ENCODE measurements around the gene SH3BP4.
A peak's percentile ranks its signal among the peaks of the same experiment; 100 is the strongest.

The SH3BP4 gene

GRCh38 chr2:234967870-234968208, 16.0 kb downstream of the SH3BP4 start:
- DNase-seq (ENCODE audit: low read depth): no peak

DNA sequence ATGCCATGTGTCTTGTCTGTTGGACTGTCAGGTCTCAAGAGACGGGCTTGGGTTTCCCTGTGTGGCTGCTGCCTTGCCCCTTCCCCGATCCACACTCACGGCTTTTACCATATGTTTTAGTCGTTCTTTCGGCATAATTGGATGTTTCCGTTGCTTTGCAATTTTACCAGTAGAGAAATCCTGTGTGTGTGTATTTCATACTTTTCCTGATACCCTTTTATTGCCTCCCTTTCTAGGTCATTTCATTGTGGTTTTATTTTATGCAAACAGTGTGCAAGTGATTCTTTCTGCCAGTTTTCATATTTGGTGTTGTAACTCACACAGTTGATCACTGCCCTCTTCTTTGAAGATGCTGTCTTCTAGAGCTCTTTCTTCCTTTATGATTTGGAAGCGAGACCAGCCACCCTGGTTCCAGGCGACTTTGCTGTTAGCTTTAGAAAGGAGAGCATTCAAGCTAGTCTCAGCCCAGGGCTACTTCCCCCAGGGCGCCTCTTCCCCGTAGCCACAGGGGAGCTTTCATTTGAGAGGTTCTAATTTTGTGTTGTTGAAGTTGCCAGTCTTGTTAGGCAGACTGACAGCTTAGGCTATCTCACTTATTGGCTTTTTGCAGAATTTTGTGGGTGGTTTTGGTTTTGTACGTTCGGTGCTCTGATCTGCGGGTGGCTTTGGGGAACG, 17.0 kb downstream of the SH3BP4 start:
- no peak for DNase-seq (ENCODE audit: low read depth)

DNA sequence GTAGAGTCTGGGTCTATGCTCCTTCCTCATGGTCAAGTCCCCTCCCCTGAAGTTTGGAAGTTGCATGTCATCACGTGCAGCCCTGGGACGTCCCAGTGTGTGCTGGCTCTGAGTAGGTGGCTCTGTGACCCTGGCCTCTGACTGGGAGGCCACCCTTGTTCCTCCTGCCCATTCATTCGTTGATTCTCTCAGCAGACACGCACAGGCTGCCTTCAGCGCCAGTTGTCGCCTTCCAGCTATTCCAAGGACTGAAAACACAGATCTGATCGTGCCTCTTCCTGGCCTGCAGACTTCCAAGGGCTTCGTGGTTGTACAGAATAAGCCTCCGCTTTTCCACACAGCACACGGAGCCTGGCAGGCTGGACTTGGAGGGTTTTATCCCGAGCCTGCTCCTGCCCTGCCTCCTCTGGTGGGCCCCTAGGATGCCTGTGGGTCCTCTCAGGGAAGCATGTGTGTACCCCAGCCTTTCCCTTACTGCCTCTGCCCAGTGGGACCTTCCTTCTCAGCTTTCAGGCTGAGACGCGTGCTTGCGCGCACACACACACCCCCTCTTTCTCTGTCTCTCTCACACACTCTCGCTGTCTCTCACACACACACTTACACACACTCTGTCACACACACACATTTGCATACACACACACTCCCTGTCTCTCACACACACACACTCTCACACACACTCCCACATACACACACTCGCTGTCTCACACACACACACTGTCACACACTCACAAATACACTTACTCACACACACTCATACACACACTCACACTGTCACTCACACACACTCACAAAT, 17.7 kb downstream of the SH3BP4 start:
- no peak for DNase-seq (ENCODE audit: low read depth)

- DNase-seq (ENCODE audit: low read depth): no peak
Observed at GRCh38 chr2:234970099-234970440, 18.3 kb downstream of the SH3BP4 start.

DNA sequence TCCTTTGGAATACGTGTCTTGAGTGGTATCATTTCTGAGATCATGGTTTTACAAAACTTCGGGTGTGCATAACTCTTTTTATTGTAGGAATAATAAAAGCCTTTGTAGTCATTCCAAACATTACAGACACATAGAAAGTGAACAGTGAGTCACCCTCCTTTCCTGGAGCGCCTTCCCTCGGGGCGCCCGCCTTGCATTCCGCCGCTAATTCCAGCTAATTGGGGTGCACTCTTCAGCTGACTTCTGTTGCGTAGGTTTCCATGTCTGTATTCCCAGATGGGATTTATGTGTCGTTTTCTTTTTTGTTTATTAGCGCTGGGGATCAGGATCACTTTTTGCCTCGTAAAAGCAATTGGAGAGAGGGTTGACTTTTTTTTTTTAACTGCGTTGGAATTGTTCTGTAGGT, 18.7 kb downstream of the SH3BP4 start:
- peak; percentile 92 for DNase-seq (ENCODE audit: low read depth)

GRCh38 chr2:234971496-234971895, 19.7 kb downstream of the SH3BP4 start:
- DNase-seq (ENCODE audit: low read depth): no peak

GRCh38 chr2:234973008-234973407, 21.2 kb downstream of the SH3BP4 start:
- DNase-seq (ENCODE audit: low read depth): peak; percentile 80

- DNase-seq (ENCODE audit: low read depth): no peak
Observed at GRCh38 chr2:234974501-234975385, 22.9 kb downstream of the SH3BP4 start.

GRCh38 chr2:234975611-234976010, 23.8 kb downstream of the SH3BP4 start:
- DNase-seq (ENCODE audit: low read depth): no peak

DNA sequence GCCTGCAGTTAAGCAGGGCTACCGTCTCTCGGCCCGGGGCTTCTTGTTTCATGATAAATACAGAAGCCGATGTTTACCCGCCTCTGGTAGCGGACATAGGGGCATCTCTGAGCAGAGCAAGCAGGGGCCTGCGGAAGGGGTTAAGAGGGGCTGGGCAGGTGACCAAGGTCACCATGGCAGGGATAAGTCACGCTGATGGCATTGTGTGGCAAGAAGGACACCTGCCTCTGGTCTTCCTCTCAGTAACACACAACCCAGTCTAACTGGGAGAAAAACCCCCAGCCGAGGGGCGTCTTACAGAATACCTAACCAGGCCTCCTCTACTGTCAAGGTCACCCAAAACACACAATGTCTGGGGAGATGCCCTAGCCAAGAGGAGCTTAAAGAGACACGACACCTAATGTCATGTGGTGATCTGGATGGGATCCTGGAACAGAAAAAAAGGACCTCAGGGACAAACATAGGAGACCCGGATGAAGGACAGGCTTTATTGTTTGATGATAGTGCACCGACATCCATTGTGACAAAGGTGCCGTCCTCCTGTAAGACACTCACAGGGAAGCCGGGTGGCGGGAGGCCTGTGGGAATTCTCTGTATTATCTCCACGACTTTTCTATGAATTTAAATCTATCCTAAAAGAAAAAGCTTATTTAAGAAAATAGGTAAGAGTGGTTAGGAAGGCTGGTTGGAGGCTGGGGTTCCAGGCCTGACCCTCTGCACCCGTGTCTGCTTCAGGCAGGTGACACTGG, 24.8 kb downstream of the SH3BP4 start:
- DNase-seq (ENCODE audit: low read depth): no peak

GRCh38 chr2:234977228-234977679, 25.4 kb downstream of the SH3BP4 start:
- DNase-seq (ENCODE audit: low read depth): no peak

- peak; percentile 64 for DNase-seq (ENCODE audit: low read depth)
Observed at GRCh38 chr2:234978466-234979203, 26.8 kb downstream of the SH3BP4 start.

- DNase-seq (ENCODE audit: low read depth): no peak
Observed at GRCh38 chr2:234979204-234980167, 27.7 kb downstream of the SH3BP4 start.

DNA sequence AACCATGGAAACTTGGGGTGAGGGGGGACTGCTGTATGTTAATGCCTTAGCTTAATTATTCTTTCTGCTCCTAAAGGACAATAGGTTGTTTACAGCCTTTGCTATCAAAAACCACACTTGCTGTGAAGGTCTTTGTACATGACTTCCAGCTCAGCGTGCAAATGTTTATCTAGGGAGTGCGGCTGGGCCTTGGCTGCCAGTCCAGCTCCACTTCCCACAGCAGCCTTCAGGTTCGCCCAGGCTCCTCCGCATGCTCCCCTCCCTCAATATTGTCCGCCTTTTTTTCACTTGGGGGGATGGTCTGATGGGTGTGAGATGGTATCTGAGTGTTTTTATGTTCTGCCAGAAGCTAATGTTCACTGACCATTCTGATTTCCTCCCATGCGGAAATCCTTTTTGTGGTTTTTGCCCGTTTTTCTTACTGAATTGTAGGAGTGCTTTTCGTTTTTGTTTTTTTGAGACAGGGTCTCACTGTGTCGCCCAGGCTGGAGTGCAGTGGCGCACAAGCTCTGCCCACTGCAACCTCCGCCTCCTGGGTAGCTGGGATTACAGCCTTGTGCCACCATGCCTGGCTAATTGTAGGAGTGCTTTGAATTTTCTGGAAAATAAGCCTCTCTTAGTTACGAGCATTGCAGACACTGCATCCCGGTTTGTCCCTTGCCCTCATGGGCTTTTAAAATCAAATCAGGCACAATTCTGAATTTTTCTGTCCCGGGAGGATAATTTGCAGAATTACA, 28.8 kb downstream of the SH3BP4 start:
- DNase-seq (ENCODE audit: low read depth): peak; percentile 40

DNA sequence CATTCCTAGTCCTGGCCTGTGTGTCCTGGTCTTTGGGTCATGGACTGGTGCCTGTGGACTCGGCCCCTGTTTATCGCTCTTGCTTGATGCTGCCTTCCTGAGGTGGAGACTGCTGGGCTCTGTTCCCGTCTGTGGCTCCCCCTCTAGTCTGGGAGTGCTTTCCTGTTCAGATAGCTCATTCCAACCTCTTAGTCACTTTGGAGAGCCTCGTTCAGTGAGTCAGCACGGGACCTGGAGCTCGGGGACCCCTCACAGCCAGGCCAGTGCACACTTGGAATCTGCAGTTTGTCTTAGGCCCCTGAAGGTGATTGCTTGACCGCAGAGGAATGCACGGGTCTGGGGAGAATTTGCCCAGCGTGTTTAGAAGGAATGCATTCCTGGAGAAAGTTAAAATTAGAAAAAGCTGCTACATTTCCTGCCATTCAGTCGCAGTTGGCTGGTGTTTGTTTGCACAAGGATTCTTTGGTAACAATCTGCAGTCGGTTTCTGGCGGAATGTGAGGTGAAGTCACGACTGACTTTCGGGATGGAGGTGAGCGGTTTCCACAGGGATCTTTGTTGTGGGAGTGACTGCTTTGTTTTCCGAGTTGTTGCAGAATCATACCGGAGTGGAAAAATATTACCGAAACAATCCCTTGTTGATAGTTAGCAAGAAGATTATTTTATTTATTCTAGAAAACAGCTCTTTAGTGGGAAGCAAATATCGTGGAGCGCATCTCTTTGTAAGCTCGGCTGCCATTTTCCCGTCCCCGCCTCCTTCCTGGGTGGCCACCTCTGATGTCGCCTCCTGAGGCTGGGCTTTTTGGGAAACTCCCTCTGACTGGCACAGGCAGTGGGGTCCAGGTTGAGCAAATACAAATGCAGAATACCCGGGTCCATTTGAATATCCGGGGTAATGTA, 29.6 kb downstream of the SH3BP4 start:
- DNase-seq (ENCODE audit: low read depth): peak; percentile 100

GRCh38 chr2:234982096-234982834, 30.4 kb downstream of the SH3BP4 start:
- DNase-seq (ENCODE audit: low read depth): no peak

DNA sequence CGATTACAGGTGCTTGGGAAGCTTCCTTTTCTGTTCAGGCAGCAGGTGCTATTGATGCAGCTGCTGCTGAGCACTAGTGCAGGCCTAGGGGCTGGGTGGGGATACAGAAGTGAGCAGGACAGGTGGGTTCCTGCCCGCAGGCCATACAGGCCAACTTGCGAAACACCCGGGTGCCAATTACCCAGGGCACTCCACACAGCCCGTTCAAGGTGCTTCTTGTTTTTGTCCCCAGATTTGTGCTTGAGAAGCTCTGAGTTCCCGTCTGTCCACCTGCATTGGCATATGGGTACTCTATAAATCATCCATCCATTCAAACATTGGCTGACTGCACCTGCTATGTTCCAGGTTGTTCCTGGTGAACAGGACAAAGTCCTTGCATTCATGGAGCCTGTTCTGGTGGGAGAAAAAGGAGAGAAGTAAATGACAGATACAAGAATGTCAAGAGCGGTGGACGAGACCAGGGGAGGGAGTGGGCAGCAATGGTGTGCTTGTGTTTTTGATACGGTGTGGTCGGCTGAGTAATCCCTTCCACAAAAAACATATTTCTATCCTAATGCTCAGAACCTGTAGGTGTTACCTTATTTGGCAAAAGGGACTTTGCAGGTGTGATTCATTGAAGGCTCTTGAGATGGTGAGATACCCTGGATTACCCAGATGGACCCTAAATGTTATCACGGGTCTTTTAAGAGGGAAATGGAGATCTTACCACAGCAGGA, 31.4 kb downstream of the SH3BP4 start:
- DNase-seq (ENCODE audit: low read depth): no peak

Data from ELR (cell line).